H9 (cell line): ENCODE measurements around the gene ZBTB43. TPM values are rescaled to one million over a fixed set of nuclear protein-coding genes. Genes with fewer than 3 reads are reported as not detected.

ENCODE experiments used
- DNase-seq: peaks from one replicate; pipeline ENCODE4 v3.0.0-alpha.2; 2017
- H2AFZ ChIP-seq: one replicate; pipeline ENCODE4 v1.6.1; 2013; ENCODE audit warnings: mild to moderate bottlenecking, low read length, control low read depth, moderate library complexity
- H2AK5ac ChIP-seq: 2 replicates; pipeline ENCODE4 v1.6.1; 2013; ENCODE audit warnings: low read length, control low read depth, mixed read lengths; ENCODE audit not compliant: insufficient read length
- H2BK120ac ChIP-seq: one replicate; pipeline ENCODE4 v1.6.1; 2013; ENCODE audit warnings: low read depth, mild to moderate bottlenecking, low read length, control low read depth, inconsistent platforms; ENCODE audit not compliant: poor library complexity, severe bottlenecking
- H2BK12ac ChIP-seq: 2 replicates; pipeline ENCODE4 v1.6.1; 2013; ENCODE audit warnings: low read length, control low read depth, mixed read lengths, low read depth; ENCODE audit not compliant: insufficient read length
- H2BK15ac ChIP-seq: 2 replicates; pipeline ENCODE4 v1.6.1; 2013; ENCODE audit warnings: low read depth, low read length, control low read depth
- H2BK20ac ChIP-seq: one replicate; pipeline ENCODE4 v1.6.1; 2013; ENCODE audit warnings: low read depth, mild to moderate bottlenecking, low read length, control low read depth, inconsistent platforms; ENCODE audit not compliant: poor library complexity, severe bottlenecking
- H2BK5ac ChIP-seq: 2 replicates; pipeline ENCODE4 v1.6.1; 2013; ENCODE audit warnings: low read length, control low read depth, mixed read lengths; ENCODE audit not compliant: insufficient read length
- H3K14ac ChIP-seq: 2 replicates; pipeline ENCODE4 v1.6.1; 2013; ENCODE audit warnings: low read length, control low read depth; ENCODE audit not compliant: insufficient read depth
- H3K18ac ChIP-seq: 2 replicates; pipeline ENCODE4 v1.6.1; 2013; ENCODE audit warnings: low read depth, mild to moderate bottlenecking, mixed read lengths, low read length, control low read depth; ENCODE audit not compliant: insufficient read length
- H3K23ac ChIP-seq: 2 replicates; pipeline ENCODE4 v1.6.1; 2013; ENCODE audit warnings: low read length, control low read depth, mixed read lengths, low read depth; ENCODE audit not compliant: insufficient read length
- H3K23me2 ChIP-seq: 2 replicates; pipeline ENCODE4 v1.6.1; 2013; ENCODE audit warnings: low read depth, mild to moderate bottlenecking, mixed read lengths, low read length, control low read depth; ENCODE audit not compliant: insufficient read length, poor library complexity, severe bottlenecking
- H3K27ac ChIP-seq: 2 replicates; pipeline ENCODE4 v1.5.1; 2013; ENCODE audit warnings: low read length, control low read depth, mixed read lengths, low read depth; ENCODE audit not compliant: insufficient read length
- H3K27me3 ChIP-seq: 2 replicates; pipeline ENCODE4 v1.6.1; 2013; ENCODE audit warnings: low read length, control low read depth, inconsistent platforms; ENCODE audit not compliant: insufficient read depth
- H3K4ac ChIP-seq: 2 replicates; pipeline ENCODE4 v1.6.1; 2013; ENCODE audit warnings: low read depth, mild to moderate bottlenecking, control low read depth, inconsistent platforms, low read length, moderate library complexity
- H3K4me1 ChIP-seq: 2 replicates; pipeline ENCODE4 v1.6.1; 2013; ENCODE audit warnings: low read length, control low read depth, inconsistent platforms; ENCODE audit not compliant: insufficient read depth
- H3K4me2 ChIP-seq: 2 replicates; pipeline ENCODE4 v1.6.1; 2013; ENCODE audit warnings: low read length, control low read depth, mixed read lengths; ENCODE audit not compliant: insufficient read length, insufficient read depth
- H3K56ac ChIP-seq: 2 replicates; pipeline ENCODE4 v1.6.1; 2013; ENCODE audit warnings: low read depth, mild to moderate bottlenecking, mixed read lengths, low read length, control low read depth; ENCODE audit not compliant: insufficient read length
- H3K79me1 ChIP-seq: 2 replicates; pipeline ENCODE4 v1.6.1; 2013; ENCODE audit warnings: low read depth, mild to moderate bottlenecking, moderate library complexity, low read length, control low read depth, inconsistent platforms; ENCODE audit not compliant: insufficient read depth, poor library complexity, severe bottlenecking
- H3K79me2 ChIP-seq: 2 replicates; pipeline ENCODE4 v1.6.1; 2013; ENCODE audit warnings: low read length, control low read depth, inconsistent platforms; ENCODE audit not compliant: insufficient read depth
- H3K9ac ChIP-seq: 2 replicates; pipeline ENCODE4 v1.6.1; 2013; ENCODE audit warnings: low read length, control low read depth, mixed read lengths; ENCODE audit not compliant: insufficient read length; ENCODE audit errors: extremely low read depth
- H3K9me3 ChIP-seq: one replicate; pipeline ENCODE4 v1.6.1; 2013; ENCODE audit warnings: low read depth, low read length, inconsistent platforms; ENCODE audit not compliant: control insufficient read depth
- H3T11ph ChIP-seq: one replicate; pipeline ENCODE4 v1.6.1; 2013; ENCODE audit warnings: mild to moderate bottlenecking, low read length, control low read depth, inconsistent platforms
- H4K20me1 ChIP-seq: one replicate; pipeline ENCODE4 v1.6.1; 2013; ENCODE audit not compliant: control insufficient read depth, insufficient read length, insufficient read depth
- H4K5ac ChIP-seq: 2 replicates; pipeline ENCODE4 v1.6.1; 2013; ENCODE audit warnings: low read depth, mild to moderate bottlenecking, mixed read lengths, low read length, control low read depth; ENCODE audit not compliant: insufficient read length
- H4K8ac ChIP-seq: replicated peaks from 2 replicates; pipeline ENCODE4 v1.6.1; 2013; ENCODE audit warnings: low read length, control low read depth, mixed read lengths, low read depth; ENCODE audit not compliant: insufficient read length
- H4K91ac ChIP-seq: 2 replicates; pipeline ENCODE4 v1.6.1; 2013; ENCODE audit warnings: low read depth, mild to moderate bottlenecking, moderate library complexity, mixed read lengths, low read length, control low read depth; ENCODE audit not compliant: insufficient read length
- H3K27ac Mint-ChIP-seq, 3 experiments: 2 replicates in 2 of 3; 3 replicates in 1 of 3; pipeline ENCODE4 v1.8.0; 2020 to 2021; ENCODE audit warnings: mixed read lengths in 3 of 3, mild to moderate bottlenecking in 1 of 3, moderate library complexity in 1 of 3
- H3K27me3 Mint-ChIP-seq: 2 replicates; pipeline ENCODE4 v1.8.0; 2021; ENCODE audit warnings: low read depth, mild to moderate bottlenecking, moderate library complexity, mixed read lengths
- H3K36me3 Mint-ChIP-seq, 3 experiments: 2 replicates in 2 of 3; 3 replicates in 1 of 3; pipeline ENCODE4 v1.8.0; 2020 to 2021; ENCODE audit warnings: low read depth in 3 of 3, mixed read lengths in 3 of 3; ENCODE audit not compliant: insufficient read depth in 1 of 3
- H3K4me1 Mint-ChIP-seq, 2 experiments: 2 replicates each; pipeline ENCODE4 v1.8.0; 2020; ENCODE audit warnings: mixed read lengths in 2 of 2
- H3K4me3 Mint-ChIP-seq, 2 experiments: 2 replicates in 1 of 2; 3 replicates in 1 of 2; pipeline ENCODE4 v1.8.0; 2020 to 2021; ENCODE audit warnings: mild to moderate bottlenecking in 2 of 2, mixed read lengths in 2 of 2, moderate library complexity in 1 of 2
- H3K9me3 Mint-ChIP-seq, 2 experiments: 2 replicates in 1 of 2; 3 replicates in 1 of 2; pipeline ENCODE4 v1.8.0; 2020; ENCODE audit warnings: mild to moderate bottlenecking in 2 of 2, mixed read lengths in 2 of 2, moderate library complexity in 1 of 2
- CTCF ChIP-seq: fragments of 200-600 bp; sonication (generic); conservative IDR thresholded peaks from 3 replicates; pipeline ENCODE4 v1.8.0; 2021; ENCODE audit warnings: antibody characterized with exemption, mild to moderate bottlenecking
- WGBS: extraction: QIAGEN DNeasy Blood & Tissue Kit; methylation state at CpG from one replicate; pipeline ENCODE4 v1.1.7; 2013; ENCODE audit warnings: missing lambda C conversion rate, low lambda C conversion rate, mixed read lengths; ENCODE audit not compliant: insufficient read length; ENCODE audit errors: extremely low coverage; 5-methylcytosine and 5-hydroxymethylcytosine counted together
- total RNA-seq: library from RNA; stranded (reverse); gene quantifications from 2 replicates; pipeline ENCODE4 v1.2.1, GENCODE V29; 2021

Gene ZBTB43
- total RNA-seq, 1 experiment from 2014 or later: 15.7 TPM

GRCh38 chr9:126822278-126822677, 17.4 kb downstream of the ZBTB43 start:
- H3K27ac Mint-ChIP-seq: no peak overlapping the region
- no peak overlapping the region for H3K23ac ChIP-seq
- no peak overlapping the region for H2AFZ ChIP-seq
- no peak overlapping the region for H2BK5ac ChIP-seq
- H3K27me3 Mint-ChIP-seq: peaks cover 1% of the 10 kb centered on the region; the same call in 1 of the 2 replicates
- H2BK20ac ChIP-seq: no peak overlapping the region
- H3K27ac ChIP-seq: no peak overlapping the region
- DNase-seq: no peak
- H3K18ac ChIP-seq: no peak overlapping the region
- H3K9me3 ChIP-seq: peaks cover 17% of the 10 kb centered on the region
- H2AK5ac ChIP-seq: no peak overlapping the region
- no peak overlapping the region for H3K4me2 ChIP-seq
- no peaks in the 10 kb centered on the region for H3K27me3 ChIP-seq
- H4K20me1 ChIP-seq: no peaks in the 10 kb centered on the region
- H3K4me1 ChIP-seq: no peaks in the 10 kb centered on the region
- no peak overlapping the region for H3T11ph ChIP-seq
- H3K4me3 Mint-ChIP-seq: no peak overlapping the region
- no peak overlapping the region for H4K5ac ChIP-seq
- H3K4me1 Mint-ChIP-seq: peaks cover 6% of the 10 kb centered on the region in 2 experiments; a peak in 2 of 4 replicates
- no peak overlapping the region for H3K9ac ChIP-seq
- H3K23me2 ChIP-seq: no peaks in the 10 kb centered on the region
- H4K8ac ChIP-seq: no peak overlapping the region
- H3K79me2 ChIP-seq: no peaks in the 10 kb centered on the region; the same call in 1 of the 2 replicates
- peaks cover 21 to 24% of the 10 kb centered on the region in 2 experiments for H3K9me3 Mint-ChIP-seq
- no peak overlapping the region for H2BK15ac ChIP-seq
- H4K91ac ChIP-seq: no peak overlapping the region
- peaks cover 27 to 51% (median 45%) of the 10 kb centered on the region in 3 experiments for H3K36me3 Mint-ChIP-seq
- H3K14ac ChIP-seq: no peak overlapping the region
- H3K79me1 ChIP-seq: no peaks in the 10 kb centered on the region
- no peak overlapping the region for H2BK120ac ChIP-seq
- no peak for TF ChIP-seq CTCF
- H3K56ac ChIP-seq: no peak overlapping the region
- no CpG with 5 or more reads among the region's 2 CpGs for WGBS
- no peak overlapping the region for H2BK12ac ChIP-seq
- H3K4ac ChIP-seq: no peak overlapping the region
